ENCODE data around the gene MPDZ. TPM values are rescaled to one million over a fixed set of nuclear protein-coding genes. Genes with fewer than 3 reads are reported as not detected.

Gene MPDZ
- total RNA-seq, 1 donor from 2014 or later, result 31.0 TPM

DNA sequence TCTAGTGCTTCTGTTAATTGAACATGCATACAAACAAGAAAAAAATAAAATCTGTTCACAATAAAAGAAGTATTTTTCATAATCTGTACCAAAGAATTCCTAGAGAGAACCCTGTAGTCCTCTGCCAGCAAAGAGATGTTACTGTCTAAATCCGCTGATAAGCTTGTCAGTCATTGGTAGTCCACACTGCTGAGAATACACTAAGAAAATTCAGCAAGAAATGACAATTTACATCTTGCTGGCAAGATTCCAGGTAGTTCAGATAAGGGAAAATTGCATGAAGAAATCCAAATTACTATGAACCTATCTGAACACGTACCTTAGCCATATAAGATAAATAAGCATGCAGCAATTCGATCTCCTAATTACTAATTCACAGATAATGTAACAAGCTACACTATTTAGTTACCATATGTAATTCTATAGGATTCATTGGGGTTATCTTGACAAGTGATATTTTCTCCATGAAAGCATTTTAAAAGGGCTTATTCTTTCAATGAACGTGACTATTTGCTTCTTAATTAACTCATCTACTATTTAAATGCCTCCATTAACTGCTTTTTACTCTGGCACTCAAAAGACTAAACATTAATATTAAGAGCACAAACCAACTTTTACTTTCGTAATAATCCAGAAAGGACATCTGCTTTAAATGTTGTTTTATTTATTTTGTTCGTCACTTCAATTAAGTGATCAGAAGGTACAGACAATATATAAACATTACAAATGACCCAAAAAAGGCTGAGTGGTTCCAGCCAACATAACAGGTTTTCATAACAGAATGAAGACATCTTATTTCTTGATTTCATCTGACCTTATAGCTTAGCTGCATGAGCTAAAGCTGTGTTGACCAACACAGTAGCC, 9.7 kb downstream of the MPDZ start:
- no peaks in the 10 kb centered on the region for H3K9me3 ChIP-seq (ENCODE audit: insufficient read depth, low read depth, low read length)
- H3K27me3 ChIP-seq (ENCODE audit: insufficient read depth, low read length), result no peaks in the 10 kb centered on the region
- DNase-seq (ENCODE audit: low read depth), result no peak
- H3K27me3 Mint-ChIP-seq (ENCODE audit: low read depth, unreplicated experiment), result no peaks in the 10 kb centered on the region
- H3K27ac ChIP-seq (ENCODE audit: low read depth, low read length), result no peak overlapping the region
- no peak overlapping the region for H3K27ac Mint-ChIP-seq (ENCODE audit: unreplicated experiment)
- H3K9ac ChIP-seq (ENCODE audit: low read length), result no peak overlapping the region
- H3K4me1 Mint-ChIP-seq (ENCODE audit: low read depth, unreplicated experiment), result peaks cover 45% of the 10 kb centered on the region
- TF ChIP-seq EZH2 (IDR thresholded peaks at IDR 0.05; ENCODE audit: insufficient read depth, low read length), result no peak
- TF ChIP-seq, protein P1, sequence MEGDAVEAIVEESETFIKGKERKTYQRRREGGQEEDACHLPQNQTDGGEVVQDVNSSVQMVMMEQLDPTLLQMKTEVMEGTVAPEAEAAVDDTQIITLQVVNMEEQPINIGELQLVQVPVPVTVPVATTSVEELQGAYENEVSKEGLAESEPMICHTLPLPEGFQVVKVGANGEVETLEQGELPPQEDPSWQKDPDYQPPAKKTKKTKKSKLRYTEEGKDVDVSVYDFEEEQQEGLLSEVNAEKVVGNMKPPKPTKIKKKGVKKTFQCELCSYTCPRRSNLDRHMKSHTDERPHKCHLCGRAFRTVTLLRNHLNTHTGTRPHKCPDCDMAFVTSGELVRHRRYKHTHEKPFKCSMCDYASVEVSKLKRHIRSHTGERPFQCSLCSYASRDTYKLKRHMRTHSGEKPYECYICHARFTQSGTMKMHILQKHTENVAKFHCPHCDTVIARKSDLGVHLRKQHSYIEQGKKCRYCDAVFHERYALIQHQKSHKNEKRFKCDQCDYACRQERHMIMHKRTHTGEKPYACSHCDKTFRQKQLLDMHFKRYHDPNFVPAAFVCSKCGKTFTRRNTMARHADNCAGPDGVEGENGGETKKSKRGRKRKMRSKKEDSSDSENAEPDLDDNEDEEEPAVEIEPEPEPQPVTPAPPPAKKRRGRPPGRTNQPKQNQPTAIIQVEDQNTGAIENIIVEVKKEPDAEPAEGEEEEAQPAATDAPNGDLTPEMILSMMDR (IDR thresholded peaks at IDR 0.05; ENCODE audit: insufficient read depth, low read depth, low read length), result no peak
- no peaks in the 10 kb centered on the region for H3K36me3 ChIP-seq (ENCODE audit: insufficient read depth, low read length)
- H3K4me1 ChIP-seq (ENCODE audit: insufficient read depth, low read length), result peaks cover 25% of the 10 kb centered on the region
- peaks cover 2% of the 10 kb centered on the region for H3K9me3 Mint-ChIP-seq (ENCODE audit: unreplicated experiment)
- no peaks in the 10 kb centered on the region for H3K36me3 Mint-ChIP-seq (ENCODE audit: low read depth, unreplicated experiment)
- peak; percentile 37 for FAIRE-seq
- H3K4me3 Mint-ChIP-seq (ENCODE audit: unreplicated experiment), result no peak overlapping the region
- H3K4me2 ChIP-seq (ENCODE audit: low read length), result no peak overlapping the region
- H3K79me2 ChIP-seq (ENCODE audit: insufficient read depth, low read length), result peaks cover 82% of the 10 kb centered on the region
- H2AFZ ChIP-seq (ENCODE audit: low read depth, low read length), result no peak overlapping the region
- no peak overlapping the region for H3K4me3 ChIP-seq (ENCODE audit: insufficient read depth, low read depth, low read length)
- H4K20me1 ChIP-seq (ENCODE audit: insufficient read depth, low read length), result no peaks in the 10 kb centered on the region

DNA sequence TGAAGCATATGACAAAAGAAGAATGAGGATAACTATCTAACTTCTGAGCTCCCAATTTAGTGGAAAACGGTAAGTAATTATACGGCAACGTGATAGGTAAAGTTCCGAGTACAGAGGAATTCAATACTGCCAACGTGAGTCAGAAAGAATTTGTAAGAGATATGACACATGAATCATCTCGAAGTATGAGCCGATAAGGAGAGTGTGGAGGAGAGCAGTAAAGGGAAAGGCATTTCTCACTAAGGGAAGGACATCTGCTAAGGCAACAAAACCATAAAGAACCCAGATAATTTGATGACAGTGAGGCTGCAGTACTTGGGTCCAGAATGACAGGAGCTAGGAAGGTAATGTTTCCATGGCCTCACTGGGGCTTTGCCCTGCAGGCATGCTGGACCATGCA, 11.0 kb downstream of the MPDZ start:
- peak overlapping the region; percentile 36 for H3K27ac Mint-ChIP-seq (ENCODE audit: unreplicated experiment)
- H3K79me2 ChIP-seq (ENCODE audit: insufficient read depth, low read length), result peaks cover 71% of the 10 kb centered on the region

More for the DNA sequence above, 11.0 kb downstream of the MPDZ start:
- Mint-ChIP-seq H3K4me1 (ENCODE audit: low read depth, unreplicated experiment) (peaks cover 46% of the 10 kb centered on the region), H3K4me3 (ENCODE audit: unreplicated experiment) (no peak overlapping the region), H3K9me3 (ENCODE audit: unreplicated experiment) (peaks cover 2% of the 10 kb centered on the region), H3K36me3 (ENCODE audit: low read depth, unreplicated experiment) (no peaks in the 10 kb centered on the region), H3K27me3 (ENCODE audit: low read depth, unreplicated experiment) (no peaks in the 10 kb centered on the region)
- H4K20me1 ChIP-seq (ENCODE audit: insufficient read depth, low read length), result no peaks in the 10 kb centered on the region
- TF ChIP-seq EZH2 (IDR thresholded peaks at IDR 0.05; ENCODE audit: insufficient read depth, low read length), result no peak
- TF ChIP-seq, protein P1 (IDR thresholded peaks at IDR 0.05; ENCODE audit: insufficient read depth, low read depth, low read length), result no peak
- DNase-seq (ENCODE audit: low read depth) (peak; percentile 91), FAIRE-seq (peak; percentile 88)
- peak overlapping the region; percentile 54 for H3K4me2 ChIP-seq (ENCODE audit: low read length)
- H3K4me1 ChIP-seq (ENCODE audit: insufficient read depth, low read length), result peaks cover 27% of the 10 kb centered on the region
- H2AFZ ChIP-seq (ENCODE audit: low read depth, low read length), result no peak overlapping the region
- H3K9ac ChIP-seq (ENCODE audit: low read length), result no peak overlapping the region
- H3K4me3 ChIP-seq (ENCODE audit: insufficient read depth, low read depth, low read length), result no peak overlapping the region
- H3K27ac ChIP-seq (ENCODE audit: low read depth, low read length), result peak overlapping the region; percentile 72
- no peaks in the 10 kb centered on the region for H3K36me3 ChIP-seq (ENCODE audit: insufficient read depth, low read length)
- H3K27me3 ChIP-seq (ENCODE audit: insufficient read depth, low read length), result no peaks in the 10 kb centered on the region
- no peaks in the 10 kb centered on the region for H3K9me3 ChIP-seq (ENCODE audit: insufficient read depth, low read depth, low read length)

Measured in astrocyte (in vitro differentiated cells and primary cell).